ENCODE measurements around the gene JCAD.
"Not testable (repeated sequence)": the region's sequence is repeated elsewhere in the genome, so short reads cannot be mapped to it uniquely, and the experiment has no call there.

The JCAD gene

GRCh38 chr10:30022590-30022989 lies 36.8 kb downstream of the JCAD start:
- DNase-seq = no peak

GRCh38 chr10:30019468-30019867 lies 39.9 kb downstream of the JCAD start:
- DNase-seq = no peak

- DNase-seq = no peak
Observed at GRCh38 chr10:30018496-30018895, 40.9 kb downstream of the JCAD start.

- no peak for DNase-seq
Observed at GRCh38 chr10:30017966-30018365, 41.4 kb downstream of the JCAD start.

- no peak for DNase-seq
Observed at GRCh38 chr10:30017556-30017955, 41.8 kb downstream of the JCAD start.

- no peak for DNase-seq
Observed at GRCh38 chr10:30014511-30014910, 44.9 kb downstream of the JCAD start.

GRCh38 chr10:30013757-30014156 lies 45.6 kb downstream of the JCAD start:
- DNase-seq = no peak

GRCh38 chr10:30011956-30012647 lies 47.3 kb downstream of the JCAD start:
- DNase-seq = no peak

GRCh38 chr10:30011396-30011795 lies 48.0 kb downstream of the JCAD start:
- DNase-seq = no peak

GRCh38 chr10:30007406-30007805 lies 52.0 kb downstream of the JCAD start:
- no peak for DNase-seq

- DNase-seq = no peak
Observed at GRCh38 chr10:30006410-30006809, 53.0 kb downstream of the JCAD start.

- not testable (repeated sequence) for DNase-seq
Observed at GRCh38 chr10:30005116-30005515, 54.3 kb downstream of the JCAD start.

- DNase-seq = no peak
Observed at GRCh38 chr10:30002426-30003266, 56.7 kb downstream of the JCAD start.

- no peak for DNase-seq
Observed at GRCh38 chr10:30000802-30001571, 58.4 kb downstream of the JCAD start.

GRCh38 chr10:29998142-29998808 lies 61.1 kb downstream of the JCAD start:
- no peak for DNase-seq

- no peak for DNase-seq
Observed at GRCh38 chr10:29994811-29995210, 64.6 kb downstream of the JCAD start.

GRCh38 chr10:29993319-29993915 lies 66.0 kb downstream of the JCAD start:
- DNase-seq = no peak

GRCh38 chr10:29992914-29993313 lies 66.5 kb downstream of the JCAD start:
- DNase-seq = no peak

- DNase-seq = no peak
Observed at GRCh38 chr10:29991382-29991781, 68.0 kb downstream of the JCAD start.

- DNase-seq = no peak
Observed at GRCh38 chr10:29987471-29987870, 71.9 kb downstream of the JCAD start.

- DNase-seq = no peak
Observed at GRCh38 chr10:29982997-29983648, 76.3 kb downstream of the JCAD start.

GRCh38 chr10:29981510-29981909 lies 77.9 kb downstream of the JCAD start:
- no peak for DNase-seq
